HepG2 (cell line): ENCODE measurements around the gene ABCC5. TPM values are rescaled to one million over a fixed set of nuclear protein-coding genes. Genes with fewer than 3 reads are reported as not detected.
"Not testable (repeated sequence)": the region's sequence is repeated elsewhere in the genome, so short reads cannot be mapped to it uniquely, and the experiment has no call there.

Experiments
- ATAC-seq: fragments of 200-7000 bp; cut with Tn5 transposase; 3 replicates; pipeline ENCODE4 v1.9.1; 2020; ENCODE audit warnings: mild to moderate bottlenecking, moderate library complexity
- BruUV-seq: library from RNA; stranded (reverse); fragments of 400-500 nt; replicated peaks from 2 replicates; lab custom pipeline; 2021; lab: Mats Ljungman, UMichigan
- CTCF ChIA-PET: fragments of 300-600 bp; formaldehyde crosslinking; extraction: SDS; loops from one replicate; lab custom pipeline; 2021; ENCODE audit warnings: low total read pairs, inconsistent platforms, low intra/inter-chr PET ratio; lab: Yijun Ruan, JAX
- POLR2A ChIA-PET: fragments of 350-600 bp; sonication (Branson Sonifier 250); formaldehyde crosslinking; loops from one replicate; lab custom pipeline; 2020; ENCODE audit warnings: antibody characterized with exemption, inconsistent platforms; lab: Yijun Ruan, JAX
- DNase-seq: peaks from one replicate; pipeline ENCODE4 v3.0.0-alpha.2; 2015; ENCODE audit warnings: low spot score
- FAIRE-seq: peaks from 3 replicates; lab custom pipeline; 2011; peaks lifted over from hg19 to GRCh38; lab: Jason Lieb, UNC
- H2AFZ ChIP-seq: one replicate; pipeline ENCODE4 v1.6.1; 2011; ENCODE audit warnings: low read length, inconsistent platforms
- H3K27ac ChIP-seq: fragments of 300-600 bp; 3 replicates; pipeline ENCODE4 v1.8.0; 2011; ENCODE audit warnings: mixed run types, mild to moderate bottlenecking, mixed read lengths, low read length, inconsistent platforms; ENCODE audit not compliant: insufficient read depth; ENCODE audit errors: extremely low read length
- H3K27me3 ChIP-seq, 2 experiments: fragments of 200-600 bp in 1 of 2; 2 replicates in 1 of 2; 3 replicates in 1 of 2; pipeline versions ENCODE4 v1.6.0 to v1.8.0; 2011; ENCODE audit warnings: low read length in 2 of 2, mild to moderate bottlenecking in 2 of 2, moderate library complexity in 2 of 2, inconsistent platforms in 1 of 2; ENCODE audit not compliant: insufficient read depth in 2 of 2, control insufficient read depth in 1 of 2
- H3K36me3 ChIP-seq, 2 experiments: fragments of 200-600 bp in 1 of 2; replicated peaks in 1 of 2; 2 replicates in 1 of 2; 3 replicates in 1 of 2; pipeline versions ENCODE4 v1.5.1 to v1.8.0; 2011; ENCODE audit warnings: low read length in 2 of 2, inconsistent platforms in 1 of 2; ENCODE audit not compliant: insufficient read depth in 2 of 2, control insufficient read depth in 1 of 2
- H3K4me1 ChIP-seq: 2 replicates; pipeline ENCODE4 v1.5.1; 2012; ENCODE audit warnings: low read length, inconsistent platforms; ENCODE audit not compliant: insufficient read depth
- H3K4me2 ChIP-seq: 2 replicates; pipeline ENCODE4 v1.6.0; 2011; ENCODE audit warnings: low read depth, low read length, inconsistent platforms
- H3K4me3 ChIP-seq, 3 experiments: fragments of 200-600 bp in 1 of 3; sonication (generic), shearing (Covaris generic) in 1 of 3; replicated peaks in 1 of 3; 2 replicates each; pipeline ENCODE4 v1.5.1; 2011 to 2016; ENCODE audit warnings: low read length in 3 of 3, inconsistent platforms in 2 of 3, low read depth in 2 of 3, mild to moderate bottlenecking in 2 of 3, control low read depth in 1 of 3, mixed read lengths in 1 of 3; ENCODE audit not compliant: insufficient read depth in 1 of 3
- H3K79me2 ChIP-seq: one replicate; pipeline ENCODE4 v1.6.1; 2011; ENCODE audit warnings: low read length, inconsistent platforms; ENCODE audit not compliant: insufficient read depth
- H3K9ac ChIP-seq: 2 replicates; pipeline ENCODE4 v1.6.0; 2011; ENCODE audit warnings: mild to moderate bottlenecking, low read depth, low read length, inconsistent platforms; ENCODE audit not compliant: insufficient read depth
- H3K9me3 ChIP-seq: 2 replicates; pipeline ENCODE4 v1.5.1; 2012; ENCODE audit warnings: mild to moderate bottlenecking, low read length
- H4K20me1 ChIP-seq: 2 replicates; pipeline ENCODE4 v1.6.0; 2011; ENCODE audit warnings: inconsistent platforms, mild to moderate bottlenecking, low read length, moderate library complexity; ENCODE audit not compliant: insufficient read depth
- THAP9 ChIP-seq: sonication (generic); formaldehyde crosslinking; IDR thresholded peaks from 2 replicates; pipeline ENCODE4; 2020; ENCODE audit warnings: missing genetic modification reagents, mild to moderate bottlenecking, borderline replicate concordance
- ZNF784 ChIP-seq: sonication (generic); formaldehyde crosslinking; IDR thresholded peaks from 2 replicates; pipeline ENCODE4 v1.5.1; 2020; ENCODE audit warnings: missing genetic modification reagents, mild to moderate bottlenecking, borderline replicate concordance
- WGBS: methylation state at CpG from one replicate; pipeline ENCODE4 v1.1.6; 2017; ENCODE audit warnings: low lambda C conversion rate; 5-methylcytosine and 5-hydroxymethylcytosine counted together
- in situ Hi-C: cut with HindIII; loops from 2 replicates; pipeline ENCODE4 v1.10.0; 2017; ENCODE audit warnings: low pct_unique_long_range_greater_than_20kb; ENCODE audit not compliant: extremely low pct_ligation_motif_present
- intact Hi-C: fragments of 100-400 bp; cut with micrococcal nuclease; formaldehyde crosslinking; loops from one replicate; pipeline ENCODE4 v1.10.0; 2022; ENCODE audit not compliant: unreplicated experiment
- polyA plus RNA-seq, 8 experiments: library from polyadenylated mRNA; depleted of rRNA in 3 of 8; stranded (reverse) in 7 of 8; unstranded in 1 of 8; fragments of >200 nt; fragmentation: Illumina TruSeq in 4 of 8; extraction: Trizol in 4 of 8; gene quantifications; 2 replicates each; pipeline versions ENCODE4 v1.2.1 to v1.2.3, GENCODE V29; 2011 to 2016; ENCODE audit warnings: low read depth in 4 of 8, missing spikeins in 1 of 8, mixed read lengths in 1 of 8; ENCODE audit not compliant: insufficient read depth in 1 of 8
- total RNA-seq, 5 experiments: library from RNA; depleted of rRNA; stranded (reverse); fragments of >200 nt; fragmentation: Illumina TruSeq; extraction: Trizol; gene quantifications; 2 replicates each; pipeline ENCODE4 v1.2.3, GENCODE V29; 2016; ENCODE audit warnings: low read depth in 1 of 5

Gene ABCC5
- total and polyA plus RNA-seq, 2 of the 13 experiments (the other 11 are each of a cell fraction or from before 2014, with no cell fraction given): 12.5 to 12.7 TPM

- TF ChIP-seq THAP9 (no peak), ZNF784 (CRISPR knock-in tag) (no peak)
These were observed 11.8 kb upstream of the ABCC5 start (continued) for GRCh38 chr3:184029443-184029842.

- H3K4me2 ChIP-seq, H3K36me3 ChIP-seq, DNase-seq, ATAC-seq, H3K4me3 ChIP-seq, H3K9me3 ChIP-seq, H3K4me1 ChIP-seq, FAIRE-seq, BruUV-seq, H3K9ac ChIP-seq, CTCF ChIA-PET, H4K20me1 ChIP-seq, H3K27me3 ChIP-seq, intact Hi-C loops, H3K79me2 ChIP-seq, in situ Hi-C loops, POLR2A ChIA-PET, H2AFZ ChIP-seq, H3K27ac ChIP-seq: not testable (repeated sequence)
- 76% methylated on average over 1 of the region's 1 CpG for WGBS
These were observed 10.7 kb upstream of the ABCC5 start for GRCh38 chr3:184028275-184028890.
